ENCODE data around the gene LUC7L2.
"Not testable (repeated sequence)": the region's sequence is repeated elsewhere in the genome, so short reads cannot be mapped to it uniquely, and the experiment has no call there.

DNA sequence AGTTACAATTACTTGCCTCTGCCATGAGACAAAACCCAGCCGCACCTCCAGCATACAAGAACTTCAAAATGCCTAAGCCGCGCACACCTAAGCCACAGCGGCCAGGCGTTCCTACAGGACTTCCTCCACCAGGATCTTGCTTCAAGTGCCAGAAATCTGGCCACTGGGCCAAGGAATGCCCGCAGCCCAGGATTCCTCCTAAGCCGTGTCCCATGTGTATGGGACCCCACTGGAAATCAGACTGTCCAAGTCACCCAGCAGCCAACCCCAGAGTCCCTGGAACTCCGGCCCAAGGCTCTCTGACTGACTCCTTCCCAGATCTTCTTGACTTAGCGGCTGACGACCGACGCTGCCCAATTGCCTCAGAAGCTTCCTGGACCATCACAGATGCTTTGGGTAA is 103.7 kb downstream of the LUC7L2 start:
- TF ChIP-seq, protein P1, sequence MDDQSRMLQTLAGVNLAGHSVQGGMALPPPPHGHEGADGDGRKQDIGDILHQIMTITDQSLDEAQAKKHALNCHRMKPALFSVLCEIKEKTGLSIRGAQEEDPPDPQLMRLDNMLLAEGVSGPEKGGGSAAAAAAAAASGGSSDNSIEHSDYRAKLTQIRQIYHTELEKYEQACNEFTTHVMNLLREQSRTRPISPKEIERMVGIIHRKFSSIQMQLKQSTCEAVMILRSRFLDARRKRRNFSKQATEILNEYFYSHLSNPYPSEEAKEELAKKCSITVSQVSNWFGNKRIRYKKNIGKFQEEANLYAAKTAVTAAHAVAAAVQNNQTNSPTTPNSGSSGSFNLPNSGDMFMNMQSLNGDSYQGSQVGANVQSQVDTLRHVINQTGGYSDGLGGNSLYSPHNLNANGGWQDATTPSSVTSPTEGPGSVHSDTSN (IDR thresholded peaks at IDR 0.05; ENCODE audit: insufficient replicate concordance, low read depth, low read length): not testable (repeated sequence)
- TF ChIP-seq, protein P2, sequence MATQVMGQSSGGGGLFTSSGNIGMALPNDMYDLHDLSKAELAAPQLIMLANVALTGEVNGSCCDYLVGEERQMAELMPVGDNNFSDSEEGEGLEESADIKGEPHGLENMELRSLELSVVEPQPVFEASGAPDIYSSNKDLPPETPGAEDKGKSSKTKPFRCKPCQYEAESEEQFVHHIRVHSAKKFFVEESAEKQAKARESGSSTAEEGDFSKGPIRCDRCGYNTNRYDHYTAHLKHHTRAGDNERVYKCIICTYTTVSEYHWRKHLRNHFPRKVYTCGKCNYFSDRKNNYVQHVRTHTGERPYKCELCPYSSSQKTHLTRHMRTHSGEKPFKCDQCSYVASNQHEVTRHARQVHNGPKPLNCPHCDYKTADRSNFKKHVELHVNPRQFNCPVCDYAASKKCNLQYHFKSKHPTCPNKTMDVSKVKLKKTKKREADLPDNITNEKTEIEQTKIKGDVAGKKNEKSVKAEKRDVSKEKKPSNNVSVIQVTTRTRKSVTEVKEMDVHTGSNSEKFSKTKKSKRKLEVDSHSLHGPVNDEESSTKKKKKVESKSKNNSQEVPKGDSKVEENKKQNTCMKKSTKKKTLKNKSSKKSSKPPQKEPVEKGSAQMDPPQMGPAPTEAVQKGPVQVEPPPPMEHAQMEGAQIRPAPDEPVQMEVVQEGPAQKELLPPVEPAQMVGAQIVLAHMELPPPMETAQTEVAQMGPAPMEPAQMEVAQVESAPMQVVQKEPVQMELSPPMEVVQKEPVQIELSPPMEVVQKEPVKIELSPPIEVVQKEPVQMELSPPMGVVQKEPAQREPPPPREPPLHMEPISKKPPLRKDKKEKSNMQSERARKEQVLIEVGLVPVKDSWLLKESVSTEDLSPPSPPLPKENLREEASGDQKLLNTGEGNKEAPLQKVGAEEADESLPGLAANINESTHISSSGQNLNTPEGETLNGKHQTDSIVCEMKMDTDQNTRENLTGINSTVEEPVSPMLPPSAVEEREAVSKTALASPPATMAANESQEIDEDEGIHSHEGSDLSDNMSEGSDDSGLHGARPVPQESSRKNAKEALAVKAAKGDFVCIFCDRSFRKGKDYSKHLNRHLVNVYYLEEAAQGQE (IDR thresholded peaks at IDR 0.05; ENCODE audit: low read depth, low read length): not testable (repeated sequence)
- TF ChIP-seq EZH2 (IDR thresholded peaks at IDR 0.05; ENCODE audit: borderline replicate concordance, control insufficient read depth, low read depth, low read length); WRNIP1 (IDR thresholded peaks at IDR 0.05; ENCODE audit: borderline replicate concordance, low read depth, low read length); ZNF274 (IDR thresholded peaks at IDR 0.05; ENCODE audit: insufficient read depth, insufficient read length); HDAC6 (IDR thresholded peaks at IDR 0.05; ENCODE audit: unreplicated experiment): not testable (repeated sequence)
- TF ChIP-seq, protein P3, sequence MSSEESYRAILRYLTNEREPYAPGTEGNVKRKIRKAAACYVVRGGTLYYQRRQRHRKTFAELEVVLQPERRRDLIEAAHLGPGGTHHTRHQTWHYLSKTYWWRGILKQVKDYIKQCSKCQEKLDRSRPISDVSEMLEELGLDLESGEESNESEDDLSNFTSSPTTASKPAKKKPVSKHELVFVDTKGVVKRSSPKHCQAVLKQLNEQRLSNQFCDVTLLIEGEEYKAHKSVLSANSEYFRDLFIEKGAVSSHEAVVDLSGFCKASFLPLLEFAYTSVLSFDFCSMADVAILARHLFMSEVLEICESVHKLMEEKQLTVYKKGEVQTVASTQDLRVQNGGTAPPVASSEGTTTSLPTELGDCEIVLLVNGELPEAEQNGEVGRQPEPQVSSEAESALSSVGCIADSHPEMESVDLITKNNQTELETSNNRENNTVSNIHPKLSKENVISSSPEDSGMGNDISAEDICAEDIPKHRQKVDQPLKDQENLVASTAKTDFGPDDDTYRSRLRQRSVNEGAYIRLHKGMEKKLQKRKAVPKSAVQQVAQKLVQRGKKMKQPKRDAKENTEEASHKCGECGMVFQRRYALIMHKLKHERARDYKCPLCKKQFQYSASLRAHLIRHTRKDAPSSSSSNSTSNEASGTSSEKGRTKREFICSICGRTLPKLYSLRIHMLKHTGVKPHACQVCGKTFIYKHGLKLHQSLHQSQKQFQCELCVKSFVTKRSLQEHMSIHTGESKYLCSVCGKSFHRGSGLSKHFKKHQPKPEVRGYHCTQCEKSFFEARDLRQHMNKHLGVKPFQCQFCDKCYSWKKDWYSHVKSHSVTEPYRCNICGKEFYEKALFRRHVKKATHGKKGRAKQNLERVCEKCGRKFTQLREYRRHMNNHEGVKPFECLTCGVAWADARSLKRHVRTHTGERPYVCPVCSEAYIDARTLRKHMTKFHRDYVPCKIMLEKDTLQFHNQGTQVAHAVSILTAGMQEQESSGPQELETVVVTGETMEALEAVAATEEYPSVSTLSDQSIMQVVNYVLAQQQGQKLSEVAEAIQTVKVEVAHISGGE (CRISPR knock-in tag; IDR thresholded peaks at IDR 0.05): not testable (repeated sequence)
- TF ChIP-seq, protein P4, sequence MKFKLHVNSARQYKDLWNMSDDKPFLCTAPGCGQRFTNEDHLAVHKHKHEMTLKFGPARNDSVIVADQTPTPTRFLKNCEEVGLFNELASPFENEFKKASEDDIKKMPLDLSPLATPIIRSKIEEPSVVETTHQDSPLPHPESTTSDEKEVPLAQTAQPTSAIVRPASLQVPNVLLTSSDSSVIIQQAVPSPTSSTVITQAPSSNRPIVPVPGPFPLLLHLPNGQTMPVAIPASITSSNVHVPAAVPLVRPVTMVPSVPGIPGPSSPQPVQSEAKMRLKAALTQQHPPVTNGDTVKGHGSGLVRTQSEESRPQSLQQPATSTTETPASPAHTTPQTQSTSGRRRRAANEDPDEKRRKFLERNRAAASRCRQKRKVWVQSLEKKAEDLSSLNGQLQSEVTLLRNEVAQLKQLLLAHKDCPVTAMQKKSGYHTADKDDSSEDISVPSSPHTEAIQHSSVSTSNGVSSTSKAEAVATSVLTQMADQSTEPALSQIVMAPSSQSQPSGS (IDR thresholded peaks at IDR 0.05; ENCODE audit: low read length): not testable (repeated sequence)
